Measurements from ENCODE around the gene NRN1L. TPM values are rescaled to one million over a fixed set of nuclear protein-coding genes. Genes with fewer than 3 reads are reported as not detected.

NRN1L gene
- total and polyA plus RNA-seq, 2 of the 4 experiments (the other 2 are of a cell fraction) = 0.27 TPM; not detected in 1

DNA sequence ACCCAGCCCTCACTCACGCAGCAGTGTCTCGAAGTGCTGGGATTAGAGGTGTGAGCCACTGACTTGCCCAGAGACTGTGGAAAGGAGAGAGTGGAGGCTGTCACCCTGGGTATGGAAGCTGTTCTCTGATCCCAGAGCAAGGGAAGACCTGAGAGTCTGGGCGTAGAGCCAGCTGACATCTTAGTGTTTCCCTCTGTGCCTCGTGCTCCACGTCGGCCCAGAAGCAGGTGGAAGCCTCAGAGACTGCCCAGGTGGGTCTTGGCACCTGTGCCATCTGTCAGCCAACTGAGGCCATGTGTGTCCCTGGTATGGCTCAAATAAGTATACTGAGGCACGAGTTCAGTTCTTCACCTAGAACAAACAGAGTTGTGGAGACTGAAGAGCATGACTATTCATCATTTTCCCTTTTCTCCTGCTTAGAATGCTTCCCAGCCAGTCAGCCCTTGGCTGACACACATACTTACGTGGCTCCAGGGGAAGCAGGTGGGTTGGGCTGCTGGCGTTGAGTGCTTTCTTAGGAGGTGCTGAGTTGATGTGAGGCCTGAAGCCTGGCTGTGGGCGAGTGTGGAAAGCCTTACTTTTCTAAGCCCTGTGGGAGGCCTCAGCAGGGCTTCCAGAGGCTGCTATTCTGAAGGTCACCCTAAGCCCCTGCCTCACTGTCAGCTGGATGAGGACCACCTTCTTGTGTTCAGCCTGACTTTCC, 38.9 kb downstream of the NRN1L start:
- no peak overlapping the region for H3K18ac ChIP-seq (ENCODE audit: low read depth, low read length)
- ChIA-PET CTCF (no interaction called here), POLR2A (ENCODE audit: unreplicated experiment) (no interaction called here)
- H2AFZ ChIP-seq (replicated peaks; ENCODE audit: low read length, poor library complexity) = peak overlapping the region; percentile 24
- H3K4ac ChIP-seq (ENCODE audit: low read depth, low read length) = no peak overlapping the region
- peaks cover 19 to 64% of the 10 kb centered on the region in 2 experiments for H3K79me1 ChIP-seq (ENCODE audit: low read depth in 1 of 2, low read length in 2 of 2)
- H3K27ac ChIP-seq (ENCODE audit: insufficient read depth, low read length) = no peak overlapping the region
- no peak overlapping the region for H3K4me3 ChIP-seq (ENCODE audit: insufficient read depth, low read depth, low read length)
- in situ Hi-C loops (cut with MboI; ENCODE audit: low sequenced_read_pairs) (no loop called here), intact Hi-C loops (cut with micrococcal nuclease) (no loop called here), dilution Hi-C loops (cut with HindIII; ENCODE audit: low sequenced_read_pairs, unreplicated experiment) (no loop called here)
- no peak overlapping the region for H2AK5ac ChIP-seq (ENCODE audit: low read depth, low read length)
- no peak overlapping the region for H3K14ac ChIP-seq (replicated peaks; ENCODE audit: low read depth, low read length)
- no TSS peak for BruUV-seq (replicated peaks)
- H3K9me1 ChIP-seq (ENCODE audit: insufficient read depth, low read length) = peaks cover 10% of the 10 kb centered on the region
- H3K36me3 ChIP-seq (ENCODE audit: control insufficient read depth, insufficient read depth, low read length) = peaks cover 23% of the 10 kb centered on the region
- no peak overlapping the region for H4K8ac ChIP-seq (ENCODE audit: low read depth in 2 of 2, low read length in 2 of 2)
- peaks cover 67% of the 10 kb centered on the region for H4K20me1 ChIP-seq (ENCODE audit: insufficient read depth, low read length)
- H3K4me2 ChIP-seq (ENCODE audit: low read depth, low read length) = no peak overlapping the region
- H2AK9ac ChIP-seq (replicated peaks; ENCODE audit: low read depth, low read length, poor library complexity) = peak overlapping the region; percentile 28
- H2BK120ac ChIP-seq (ENCODE audit: low read depth, low read length) = no peak overlapping the region
- H3K9ac ChIP-seq (ENCODE audit: low read depth, low read length) = no peak overlapping the region
- no peak overlapping the region for H2BK15ac ChIP-seq (ENCODE audit: low read depth, low read length)
- H2BK20ac ChIP-seq (ENCODE audit: low read depth, low read length) = no peak overlapping the region
- H3K23ac ChIP-seq (ENCODE audit: low read depth, low read length) = no peak overlapping the region
- H3K9me3 ChIP-seq (ENCODE audit: control insufficient read depth, insufficient read depth, low read length) = no peaks in the 10 kb centered on the region
- no peaks in the 10 kb centered on the region for H3K27me3 ChIP-seq (ENCODE audit: control insufficient read depth, insufficient read depth, low read length)
- H3K4me1 ChIP-seq (ENCODE audit: control insufficient read depth, insufficient read depth, low read length) = no peaks in the 10 kb centered on the region
- H4K91ac ChIP-seq (ENCODE audit: insufficient read depth, low read depth, low read length) = no peak overlapping the region
- no peak for DNase-seq
- no peak overlapping the region for H4K5ac ChIP-seq (ENCODE audit: low read depth, low read length)
- no peak for ATAC-seq (ENCODE audit: low read depth)
- no peak overlapping the region for H3K56ac ChIP-seq (ENCODE audit: extremely low read depth, insufficient read depth, low read length)
- 100% methylated on average over 1 of the region's 10 CpGs; no CpG with 5 or more reads in 1 of the 2 experiments for WGBS, 2 experiments (ENCODE audit: extremely low coverage in 2 of 2, insufficient read length in 1 of 2)
- H2BK5ac ChIP-seq (ENCODE audit: low read depth, low read length, poor library complexity, severe bottlenecking) = no peak overlapping the region
- TF ChIP-seq, protein P1, sequence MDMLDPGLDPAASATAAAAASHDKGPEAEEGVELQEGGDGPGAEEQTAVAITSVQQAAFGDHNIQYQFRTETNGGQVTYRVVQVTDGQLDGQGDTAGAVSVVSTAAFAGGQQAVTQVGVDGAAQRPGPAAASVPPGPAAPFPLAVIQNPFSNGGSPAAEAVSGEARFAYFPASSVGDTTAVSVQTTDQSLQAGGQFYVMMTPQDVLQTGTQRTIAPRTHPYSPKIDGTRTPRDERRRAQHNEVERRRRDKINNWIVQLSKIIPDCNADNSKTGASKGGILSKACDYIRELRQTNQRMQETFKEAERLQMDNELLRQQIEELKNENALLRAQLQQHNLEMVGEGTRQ (IDR thresholded peaks at IDR 0.05; ENCODE audit: low read depth, low read length) = no peak
- TF ChIP-seq RAD21 (IDR thresholded peaks at IDR 0.05; ENCODE audit: low read length) (no peak), SMC3 (IDR thresholded peaks at IDR 0.05; ENCODE audit: low read depth, low read length) (no peak), MAFK (IDR thresholded peaks at IDR 0.05; ENCODE audit: low read depth, low read length) (no peak), BHLHE40 (IDR thresholded peaks at IDR 0.05; ENCODE audit: low read depth, low read length) (no peak), FOS (IDR thresholded peaks at IDR 0.05; ENCODE audit: low read depth, low read length) (no peak), NFE2L2 (IDR thresholded peaks at IDR 0.05; ENCODE audit: low read depth, low read length) (no peak), MAZ (IDR thresholded peaks at IDR 0.05; ENCODE audit: borderline replicate concordance, low read depth, low read length) (no peak), POLR2A (IDR thresholded peaks at IDR 0.05; ENCODE audit: low read depth, low read length) (no peak), CHD1 (IDR thresholded peaks at IDR 0.05; ENCODE audit: low read depth, low read length) (no peak), MXI1 (IDR thresholded peaks at IDR 0.05; ENCODE audit: borderline replicate concordance, low read depth, low read length) (no peak)
- TF ChIP-seq, protein P2, sequence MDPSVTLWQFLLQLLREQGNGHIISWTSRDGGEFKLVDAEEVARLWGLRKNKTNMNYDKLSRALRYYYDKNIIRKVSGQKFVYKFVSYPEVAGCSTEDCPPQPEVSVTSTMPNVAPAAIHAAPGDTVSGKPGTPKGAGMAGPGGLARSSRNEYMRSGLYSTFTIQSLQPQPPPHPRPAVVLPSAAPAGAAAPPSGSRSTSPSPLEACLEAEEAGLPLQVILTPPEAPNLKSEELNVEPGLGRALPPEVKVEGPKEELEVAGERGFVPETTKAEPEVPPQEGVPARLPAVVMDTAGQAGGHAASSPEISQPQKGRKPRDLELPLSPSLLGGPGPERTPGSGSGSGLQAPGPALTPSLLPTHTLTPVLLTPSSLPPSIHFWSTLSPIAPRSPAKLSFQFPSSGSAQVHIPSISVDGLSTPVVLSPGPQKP (IDR thresholded peaks at IDR 0.05; ENCODE audit: borderline replicate concordance, low read depth, low read length) = no peak
